K562 (cell line): ENCODE data around the gene DTWD2.

ENCODE experiments used
- JUN ChIP-seq, 2 experiments: sonication (generic) in 1 of 2; formaldehyde crosslinking in 1 of 2; IDR thresholded peaks; 2 replicates each; pipeline versions ENCODE4 v1.6.1 to v1.8.0; 2012 to 2022; ENCODE audit warnings: borderline replicate concordance in 2 of 2, mild to moderate bottlenecking in 2 of 2, improper control_type of control experiment in 1 of 2, low read depth in 1 of 2, low read length in 1 of 2, missing genetic modification reagents in 1 of 2
- MEIS2 ChIP-seq: fragments of 450-650 bp; IDR thresholded peaks from 2 replicates; pipeline ENCODE4 v1.6.1; 2014; ENCODE audit warnings: mild to moderate bottlenecking; ENCODE audit not compliant: partially characterized antibody
- RAD21 ChIP-seq, 2 experiments: fragments of 250-450 bp in 1 of 2; fragments of 450-650 bp in 1 of 2; sonication (Bioruptor Pico) in 1 of 2; formaldehyde crosslinking in 1 of 2; IDR thresholded peaks in 1 of 2; conservative IDR thresholded peaks in 1 of 2; 2 replicates each; pipeline versions ENCODE4 v1.4.0 to v1.8.0; 2020 to 2022; ENCODE audit warnings: mild to moderate bottlenecking in 2 of 2, moderate library complexity in 1 of 2
- RBM14 ChIP-seq: fragments of 200-400 bp; formaldehyde crosslinking; IDR thresholded peaks from 2 replicates; pipeline ENCODE4 v1.6.1; 2018; ENCODE audit warnings: low read depth, mild to moderate bottlenecking, low read length, moderate library complexity, borderline replicate concordance; ENCODE audit not compliant: insufficient read depth
- RBM22 ChIP-seq: fragments of 200-400 bp; formaldehyde crosslinking; IDR thresholded peaks from 2 replicates; pipeline ENCODE4 v1.6.1; 2018; ENCODE audit warnings: low read length, low read depth; ENCODE audit not compliant: poor library complexity, severe bottlenecking
- SIX5 ChIP-seq, 2 experiments: IDR thresholded peaks; 2 replicates each; pipeline ENCODE4 v1.6.1; 2011; ENCODE audit warnings: low read length in 2 of 2, borderline replicate concordance in 1 of 2, low read depth in 1 of 2, mild to moderate bottlenecking in 1 of 2, moderate library complexity in 1 of 2; ENCODE audit not compliant: insufficient read depth in 1 of 2
- SRSF1 ChIP-seq: fragments of 200-400 bp; formaldehyde crosslinking; IDR thresholded peaks from 2 replicates; pipeline ENCODE4 v1.6.1; 2017; ENCODE audit warnings: mild to moderate bottlenecking, low read depth, low read length, moderate library complexity
- TAF1 ChIP-seq: IDR thresholded peaks from 2 replicates; pipeline ENCODE4 v1.6.1; 2011; ENCODE audit warnings: mild to moderate bottlenecking, low read length, moderate library complexity; ENCODE audit not compliant: insufficient read depth, control insufficient read depth, severe bottlenecking; ENCODE audit errors: extremely low read depth
- ZFX ChIP-seq: sonication (generic); formaldehyde crosslinking; IDR thresholded peaks from 2 replicates; pipeline ENCODE4 v1.8.0; 2022; ENCODE audit warnings: mild to moderate bottlenecking, missing genetic modification reagents, moderate library complexity
- TF ChIP-seq, protein P1 (sequence below): sonication (generic); formaldehyde crosslinking; IDR thresholded peaks from 2 replicates; pipeline ENCODE4 v1.8.1; 2023; ENCODE audit warnings: missing genetic modification reagents, mild to moderate bottlenecking, borderline replicate concordance
- TF ChIP-seq, protein P2 (sequence below), 3 experiments: IDR thresholded peaks in 2 of 3; conservative IDR thresholded peaks in 1 of 3; 2 replicates each; pipeline ENCODE4 v1.5.1; 2011 to 2012; ENCODE audit warnings: low read length in 3 of 3, mild to moderate bottlenecking in 3 of 3, control low read depth in 2 of 3, improper control_type of control experiment in 1 of 3, inconsistent platforms in 1 of 3, low read depth in 1 of 3, mixed read lengths in 1 of 3, moderate library complexity in 1 of 3; ENCODE audit not compliant: insufficient read depth in 2 of 3

DNA sequence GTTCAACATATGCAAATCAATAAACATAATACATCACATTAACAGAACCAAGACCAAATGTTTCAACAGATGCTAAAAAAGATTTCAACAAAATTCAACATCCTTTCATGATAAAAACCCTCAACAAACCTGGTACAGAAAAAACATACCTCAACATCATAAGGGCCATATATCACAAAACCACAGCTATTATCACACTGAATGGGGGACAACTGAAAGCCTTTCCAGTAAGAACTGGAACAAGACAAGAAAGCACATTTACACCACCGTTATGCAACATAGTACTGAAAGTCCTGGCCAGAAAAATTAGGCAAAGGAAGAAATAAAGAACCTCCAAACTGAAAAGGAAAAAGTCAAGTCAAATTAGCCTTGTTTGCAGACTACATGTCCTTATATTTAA, 93.6 kb downstream of the DTWD2 start:
- TF ChIP-seq, protein P1, sequence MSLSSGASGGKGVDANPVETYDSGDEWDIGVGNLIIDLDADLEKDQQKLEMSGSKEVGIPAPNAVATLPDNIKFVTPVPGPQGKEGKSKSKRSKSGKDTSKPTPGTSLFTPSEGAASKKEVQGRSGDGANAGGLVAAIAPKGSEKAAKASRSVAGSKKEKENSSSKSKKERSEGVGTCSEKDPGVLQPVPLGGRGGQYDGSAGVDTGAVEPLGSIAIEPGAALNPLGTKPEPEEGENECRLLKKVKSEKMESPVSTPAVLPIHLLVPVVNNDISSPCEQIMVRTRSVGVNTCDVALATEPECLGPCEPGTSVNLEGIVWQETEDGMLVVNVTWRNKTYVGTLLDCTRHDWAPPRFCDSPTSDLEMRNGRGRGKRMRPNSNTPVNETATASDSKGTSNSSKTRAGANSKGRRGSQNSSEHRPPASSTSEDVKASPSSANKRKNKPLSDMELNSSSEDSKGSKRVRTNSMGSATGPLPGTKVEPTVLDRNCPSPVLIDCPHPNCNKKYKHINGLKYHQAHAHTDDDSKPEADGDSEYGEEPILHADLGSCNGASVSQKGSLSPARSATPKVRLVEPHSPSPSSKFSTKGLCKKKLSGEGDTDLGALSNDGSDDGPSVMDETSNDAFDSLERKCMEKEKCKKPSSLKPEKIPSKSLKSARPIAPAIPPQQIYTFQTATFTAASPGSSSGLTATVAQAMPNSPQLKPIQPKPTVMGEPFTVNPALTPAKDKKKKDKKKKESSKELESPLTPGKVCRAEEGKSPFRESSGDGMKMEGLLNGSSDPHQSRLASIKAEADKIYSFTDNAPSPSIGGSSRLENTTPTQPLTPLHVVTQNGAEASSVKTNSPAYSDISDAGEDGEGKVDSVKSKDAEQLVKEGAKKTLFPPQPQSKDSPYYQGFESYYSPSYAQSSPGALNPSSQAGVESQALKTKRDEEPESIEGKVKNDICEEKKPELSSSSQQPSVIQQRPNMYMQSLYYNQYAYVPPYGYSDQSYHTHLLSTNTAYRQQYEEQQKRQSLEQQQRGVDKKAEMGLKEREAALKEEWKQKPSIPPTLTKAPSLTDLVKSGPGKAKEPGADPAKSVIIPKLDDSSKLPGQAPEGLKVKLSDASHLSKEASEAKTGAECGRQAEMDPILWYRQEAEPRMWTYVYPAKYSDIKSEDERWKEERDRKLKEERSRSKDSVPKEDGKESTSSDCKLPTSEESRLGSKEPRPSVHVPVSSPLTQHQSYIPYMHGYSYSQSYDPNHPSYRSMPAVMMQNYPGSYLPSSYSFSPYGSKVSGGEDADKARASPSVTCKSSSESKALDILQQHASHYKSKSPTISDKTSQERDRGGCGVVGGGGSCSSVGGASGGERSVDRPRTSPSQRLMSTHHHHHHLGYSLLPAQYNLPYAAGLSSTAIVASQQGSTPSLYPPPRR (CRISPR knock-in tag), result no peak
- TF ChIP-seq, protein P2, sequence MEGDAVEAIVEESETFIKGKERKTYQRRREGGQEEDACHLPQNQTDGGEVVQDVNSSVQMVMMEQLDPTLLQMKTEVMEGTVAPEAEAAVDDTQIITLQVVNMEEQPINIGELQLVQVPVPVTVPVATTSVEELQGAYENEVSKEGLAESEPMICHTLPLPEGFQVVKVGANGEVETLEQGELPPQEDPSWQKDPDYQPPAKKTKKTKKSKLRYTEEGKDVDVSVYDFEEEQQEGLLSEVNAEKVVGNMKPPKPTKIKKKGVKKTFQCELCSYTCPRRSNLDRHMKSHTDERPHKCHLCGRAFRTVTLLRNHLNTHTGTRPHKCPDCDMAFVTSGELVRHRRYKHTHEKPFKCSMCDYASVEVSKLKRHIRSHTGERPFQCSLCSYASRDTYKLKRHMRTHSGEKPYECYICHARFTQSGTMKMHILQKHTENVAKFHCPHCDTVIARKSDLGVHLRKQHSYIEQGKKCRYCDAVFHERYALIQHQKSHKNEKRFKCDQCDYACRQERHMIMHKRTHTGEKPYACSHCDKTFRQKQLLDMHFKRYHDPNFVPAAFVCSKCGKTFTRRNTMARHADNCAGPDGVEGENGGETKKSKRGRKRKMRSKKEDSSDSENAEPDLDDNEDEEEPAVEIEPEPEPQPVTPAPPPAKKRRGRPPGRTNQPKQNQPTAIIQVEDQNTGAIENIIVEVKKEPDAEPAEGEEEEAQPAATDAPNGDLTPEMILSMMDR (IDR thresholded peaks at IDR 0.05 in 2 of 3, conservative IDR thresholded peaks at IDR 0.05 in 1 of 3; ENCODE audit: insufficient read depth in 2 of 3, low read depth in 1 of 3, low read length in 3 of 3), result no peak
- no peak for TF ChIP-seq RAD21 (CRISPR knock-in tag; conservative IDR thresholded peaks at IDR 0.05 in 1 of 2, IDR thresholded peaks at IDR 0.05 in 1 of 2)
- no peak for TF ChIP-seq RBM22
- no peak for TF ChIP-seq TAF1
- TF ChIP-seq JUN (IDR thresholded peaks at IDR 0.05; ENCODE audit: borderline replicate concordance, low read depth, low read length), result no peak
- no peak for TF ChIP-seq JUN (CRISPR knock-in tag; IDR thresholded peaks at IDR 0.05; ENCODE audit: borderline replicate concordance)
- no peak for TF ChIP-seq SRSF1
- TF ChIP-seq MEIS2, result peak; percentile 83
- no peak for TF ChIP-seq ZFX
- TF ChIP-seq RBM14, result no peak
- no peak for TF ChIP-seq SIX5 (IDR thresholded peaks at IDR 0.05; ENCODE audit: borderline replicate concordance in 1 of 2, insufficient read depth in 1 of 2, low read depth in 1 of 2, low read length in 2 of 2)
